ENCODE data around the gene JTB.

The JTB gene

GRCh38 chr1:153978274-153978909 lies 918 bp upstream of the JTB start:
- DNase-seq = no peak

GRCh38 chr1:153976819-153977249 lies 640 bp downstream of the JTB start:
- no peak for DNase-seq

- DNase-seq = no peak
These were observed 3.9 kb downstream of the JTB start for GRCh38 chr1:153973525-153973924.

DNA sequence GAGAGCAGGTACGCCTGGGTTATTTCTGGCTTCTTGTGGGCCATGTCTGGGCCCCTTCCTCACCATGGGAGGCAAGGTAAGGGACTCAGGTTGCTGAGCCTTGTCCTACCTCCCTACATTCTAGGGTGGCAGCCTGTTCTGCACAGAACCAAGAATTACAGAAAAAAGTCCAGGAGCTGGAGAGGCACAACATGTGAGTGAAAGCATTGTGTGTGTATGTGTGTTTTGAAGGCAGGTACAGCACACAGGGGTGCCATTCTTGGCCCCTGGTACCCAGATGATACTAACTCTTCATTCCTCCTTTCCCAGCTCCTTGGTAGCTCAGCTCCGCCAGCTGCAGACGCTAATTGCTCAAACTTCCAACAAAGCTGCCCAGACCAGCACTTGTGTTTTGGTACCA lies 4.4 kb downstream of the JTB start:
- DNase-seq = no peak

GRCh38 chr1:153970346-153970745 lies 7.1 kb downstream of the JTB start:
- no peak for DNase-seq

DNA sequence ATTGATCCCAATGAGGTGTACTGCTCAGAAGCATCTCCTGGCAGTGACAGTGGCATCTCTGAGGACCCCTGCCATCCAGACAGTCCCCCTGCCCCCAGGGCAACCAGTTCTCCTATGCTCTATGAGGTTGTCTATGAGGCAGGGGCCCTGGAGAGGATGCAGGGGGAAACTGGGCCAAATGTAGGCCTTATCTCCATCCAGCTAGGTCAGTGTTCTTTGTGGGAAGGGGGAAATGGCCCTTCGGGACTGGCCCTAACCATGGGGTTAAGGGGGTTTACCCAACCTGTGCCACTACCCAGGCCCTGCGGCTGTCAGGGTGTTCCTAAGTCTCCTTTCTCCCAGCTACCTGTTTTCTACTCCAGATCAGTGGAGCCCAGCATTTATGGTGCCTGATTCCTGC lies 8.5 kb downstream of the JTB start:
- DNase-seq = no peak

DNA sequence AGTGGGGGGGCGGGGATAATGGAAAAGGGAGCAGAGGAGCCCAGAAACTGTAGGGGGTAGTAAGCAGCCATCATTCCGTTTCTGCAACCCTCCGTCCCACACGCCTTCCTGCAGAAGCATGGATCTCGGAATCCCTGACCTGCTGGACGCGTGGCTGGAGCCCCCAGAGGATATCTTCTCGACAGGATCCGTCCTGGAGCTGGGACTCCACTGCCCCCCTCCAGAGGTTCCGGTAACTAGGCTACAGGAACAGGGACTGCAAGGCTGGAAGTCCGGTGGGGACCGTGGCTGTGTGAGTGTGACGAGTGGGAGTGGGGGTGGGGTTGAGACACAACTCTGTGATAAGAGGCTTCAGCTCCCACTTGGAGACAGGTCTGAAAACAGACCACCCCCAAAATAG lies 9.1 kb downstream of the JTB start:
- DNase-seq = no peak

DNA sequence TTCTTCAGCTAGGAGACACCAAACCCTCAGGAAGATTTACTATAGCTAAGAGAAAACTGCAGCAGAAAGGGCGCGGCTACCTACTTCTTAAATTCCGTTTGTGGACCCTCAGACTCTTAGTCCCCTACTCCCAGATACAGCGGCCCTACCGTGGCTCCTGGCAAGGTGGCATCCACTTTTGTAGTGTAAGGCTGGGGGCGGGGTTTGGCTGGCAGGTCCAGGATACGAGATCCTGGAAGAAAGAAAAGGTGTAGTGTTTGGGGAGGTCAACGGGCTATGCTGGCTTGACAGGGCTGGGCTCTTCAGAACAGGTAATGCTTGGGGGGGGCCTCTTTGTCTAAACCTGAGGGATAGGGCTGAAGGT lies 9.5 kb downstream of the JTB start:
- DNase-seq = no peak

- peak; percentile 94 for DNase-seq
These were observed 10.1 kb downstream of the JTB start, which contains the start of gene CREB3L4 for GRCh38 chr1:153967107-153967999. Gene CREB3L4 (plus strand): TSS chr1:153967902. CDS start chr1:153968526, 624 bp downstream.

GRCh38 chr1:153963850-153964331 lies 13.6 kb downstream of the JTB start:
- DNase-seq = no peak

- peak; percentile 90 for DNase-seq
These were observed 14.2 kb downstream of the JTB start, which contains the start of gene SLC39A1 for GRCh38 chr1:153963030-153963849. Gene SLC39A1 (minus strand): TSS chr1:153963537. CDS start chr1:153962715, 822 bp downstream.

- no peak for DNase-seq
These were observed 15.1 kb downstream of the JTB start for GRCh38 chr1:153962088-153963029.

GRCh38 chr1:153961421-153961820 lies 16.1 kb downstream of the JTB start:
- no peak for DNase-seq

DNA sequence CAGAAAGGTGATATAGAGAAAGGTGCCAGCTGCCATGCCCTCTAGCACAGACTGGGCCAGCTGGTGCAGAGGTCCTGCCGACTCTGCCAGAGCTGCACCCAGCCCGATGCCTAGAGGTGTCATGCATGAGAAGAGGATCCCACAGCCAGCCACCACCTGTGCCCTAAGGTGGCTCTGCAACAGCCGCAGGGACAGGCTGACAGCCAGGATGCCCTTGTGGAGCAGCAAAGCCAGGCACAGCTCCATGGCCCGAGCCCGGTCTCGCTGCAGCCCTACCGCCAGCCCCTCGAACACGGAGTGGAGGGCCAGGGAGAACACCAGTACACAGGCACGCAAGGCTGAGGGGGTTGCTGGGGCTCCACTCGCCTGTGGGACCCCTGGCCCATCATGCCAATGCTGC lies 17.3 kb downstream of the JTB start:
- no peak for DNase-seq

GRCh38 chr1:153959454-153959853 lies 18.0 kb downstream of the JTB start:
- no peak for DNase-seq

DNA sequence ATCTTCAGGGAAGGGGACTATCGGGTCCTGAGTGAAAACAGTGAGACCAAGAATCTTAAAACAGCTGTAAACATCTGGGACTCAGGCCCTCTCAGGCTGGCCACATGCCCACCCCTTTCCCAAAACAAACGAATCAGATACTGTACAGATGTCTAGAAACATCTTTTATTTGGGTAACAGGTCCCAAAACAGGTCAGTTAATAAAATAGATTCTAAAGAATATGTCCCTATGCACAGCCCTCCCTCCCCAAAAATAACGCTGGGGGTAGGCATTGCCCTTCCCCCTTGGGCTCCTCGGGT lies 18.6 kb downstream of the JTB start:
- DNase-seq = no peak

GRCh38 chr1:153958111-153958960 lies 19.1 kb downstream of the JTB start, which contains the start of gene CRTC2:
Gene CRTC2 (minus strand): TSS chr1:153958612. CDS start chr1:153958497, 115 bp downstream.
- DNase-seq = peak; percentile 93

DNA sequence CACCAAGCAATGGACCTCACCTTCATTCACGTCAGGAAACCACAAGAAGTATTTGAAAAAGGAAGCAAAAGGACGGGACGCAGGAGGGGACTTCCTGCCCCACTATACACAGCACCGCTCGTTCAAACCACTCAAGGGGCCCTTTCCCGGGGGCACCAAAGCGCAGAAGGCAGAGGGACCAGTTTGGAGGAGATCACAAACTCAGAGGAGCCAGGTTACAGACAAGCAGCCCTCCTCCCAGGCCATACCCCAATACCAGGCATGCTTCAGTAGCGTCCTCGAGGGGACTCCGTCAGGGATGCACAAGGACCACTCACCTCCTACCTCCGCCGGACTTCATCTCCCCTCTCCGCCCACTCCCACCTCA lies 19.7 kb downstream of the JTB start:
- DNase-seq = no peak

- no peak for DNase-seq
These were observed 20.3 kb downstream of the JTB start for GRCh38 chr1:153956997-153957715.

DNA sequence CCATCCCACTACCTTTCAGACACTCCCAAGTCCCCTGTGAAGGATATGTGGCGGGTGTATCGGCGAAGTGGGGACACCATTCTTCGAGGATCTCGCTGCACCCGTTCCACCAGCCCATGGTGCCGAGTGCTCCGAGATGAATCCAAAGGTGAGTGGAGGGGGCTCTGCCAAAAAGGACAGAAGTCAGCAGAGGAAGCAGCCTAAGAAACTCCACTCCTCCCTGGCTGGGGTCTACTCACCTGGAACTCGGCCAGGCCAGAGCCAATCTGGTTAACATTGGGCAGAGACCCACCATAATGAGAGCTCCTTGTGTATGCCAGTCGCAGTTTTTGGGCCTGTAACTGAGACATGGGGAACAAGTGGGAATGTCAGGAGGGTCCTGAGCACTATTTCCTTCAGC lies 22.6 kb downstream of the JTB start:
- no peak for DNase-seq

Data from GDM1 (cell line).